Hepatocyte (in vitro differentiated cells): ENCODE results near the gene SOX14. TPM values are rescaled to one million over a fixed set of nuclear protein-coding genes. Genes with fewer than 3 reads are reported as not detected.

Experiments
- polyA plus RNA-seq: library from polyadenylated mRNA; unstranded; fragments of >200 nt; fragmentation: Nextera tagmentation; extraction: Ambion mirVana; gene quantifications from 2 replicates; pipeline ENCODE4 v1.2.1, GENCODE V29; 2016
- total RNA-seq: library from RNA; depleted of rRNA; stranded (reverse); fragments of >200 nt; gene quantifications from 2 replicates; pipeline ENCODE4 v1.2.3, GENCODE V29; 2014

The SOX14 gene
- total and polyA plus RNA-seq, 2 experiments from 2014 or later = 0.18 TPM; not detected in 1

Other genes with a start within 250 kb of the SOX14 start
- gene CLDN18, start 245.8 kb downstream of the SOX14 start, total RNA-seq = 73.0 and 91.5 TPM in 2 replicates
- 25.7 and 36.4 TPM in 2 replicates for gene CLDN18, start 245.8 kb downstream of the SOX14 start, polyA plus RNA-seq